Panc1 (cell line): ENCODE data around the gene CSF1R. TPM values are rescaled to one million over a fixed set of nuclear protein-coding genes. Genes with fewer than 3 reads are reported as not detected.
A peak's percentile ranks its signal among the peaks of the same experiment; 100 is the strongest.

Source experiments
- ATAC-seq: fragments of 200-7000 bp; cut with Tn5 transposase; 2 replicates; pipeline ENCODE4 v1.9.1; 2020; ENCODE audit warnings: mild to moderate bottlenecking, moderate library complexity
- BruUV-seq: library from RNA; stranded (reverse); fragments of 400-500 nt; replicated peaks from 2 replicates; lab custom pipeline; 2021; lab: Mats Ljungman, UMichigan
- CTCF ChIA-PET: fragments of 300-600 bp; sonication (Branson Sonifier 250); formaldehyde crosslinking; loops from one replicate; lab custom pipeline; 2022; ENCODE audit warnings: antibody characterized with exemption; lab: Charles Lee
- POLR2A ChIA-PET: fragments of 300-600 bp; sonication (Branson Sonifier 250); formaldehyde crosslinking; loops from one replicate; lab custom pipeline; 2022; ENCODE audit warnings: antibody characterized with exemption; lab: Charles Lee
- DNase-seq: peaks from one replicate; pipeline ENCODE4 v3.0.0-alpha.2; 2010; ENCODE audit warnings: low read depth, low spot score
- H3K27ac ChIP-seq: 2 replicates; pipeline ENCODE4 v1.5.1; 2011; ENCODE audit warnings: mild to moderate bottlenecking, low read length, inconsistent platforms
- H3K27me3 ChIP-seq: fragments of 200-500 bp; sonication (Bioruptor generic); 2 replicates; pipeline ENCODE4 v1.6.0; 2014; ENCODE audit warnings: low read length, inconsistent platforms; ENCODE audit not compliant: control insufficient read depth, insufficient read depth
- H3K36me3 ChIP-seq: fragments of 200-500 bp; sonication (Bioruptor generic); 2 replicates; pipeline ENCODE4 v1.5.1; 2014; ENCODE audit warnings: inconsistent platforms, mild to moderate bottlenecking, low read length, moderate library complexity; ENCODE audit not compliant: control insufficient read depth, insufficient read depth
- H3K4me1 ChIP-seq: 2 replicates; pipeline ENCODE4 v1.5.1; 2011; ENCODE audit warnings: inconsistent platforms, mild to moderate bottlenecking, low read length, moderate library complexity; ENCODE audit not compliant: control insufficient read depth, insufficient read depth
- H3K4me3 ChIP-seq, 2 experiments: 2 replicates each; pipeline ENCODE4 v1.5.1; 2011 to 2012; ENCODE audit warnings: low read depth in 2 of 2, low read length in 2 of 2, mild to moderate bottlenecking in 2 of 2, inconsistent platforms in 1 of 2, moderate library complexity in 1 of 2
- H3K9me3 ChIP-seq: fragments of 200-500 bp; sonication (Bioruptor generic); 2 replicates; pipeline ENCODE4 v1.5.1; 2014; ENCODE audit warnings: low read depth, mild to moderate bottlenecking, inconsistent platforms, low read length, moderate library complexity; ENCODE audit not compliant: control insufficient read depth, insufficient read depth
- CTCF ChIP-seq: fragments of 450-650 bp; IDR thresholded peaks from 2 replicates; pipeline ENCODE4 v1.5.1; 2017; ENCODE audit warnings: mild to moderate bottlenecking
- POLR2AphosphoS5 ChIP-seq: IDR thresholded peaks from 2 replicates; pipeline ENCODE4 v1.6.1; 2012; ENCODE audit warnings: mild to moderate bottlenecking, low read depth, low read length, moderate library complexity
- REST ChIP-seq, 2 experiments: IDR thresholded peaks; 2 replicates each; pipeline ENCODE4 v1.6.1; 2011 to 2012; ENCODE audit warnings: low read depth in 2 of 2, control low read depth in 1 of 2, low read length in 1 of 2, mild to moderate bottlenecking in 1 of 2, moderate library complexity in 1 of 2; ENCODE audit not compliant: insufficient read depth in 1 of 2
- SIN3A ChIP-seq: IDR thresholded peaks from 2 replicates; pipeline ENCODE4 v1.6.1; 2012; ENCODE audit warnings: low read depth, mild to moderate bottlenecking, low read length, moderate library complexity, borderline replicate concordance; ENCODE audit not compliant: insufficient read depth
- TCF7L2 ChIP-seq: IDR thresholded peaks from 2 replicates; pipeline ENCODE4 v1.6.1; 2011; ENCODE audit warnings: mild to moderate bottlenecking, low read depth, low read length, inconsistent platforms
- in situ Hi-C: cut with HindIII; loops from 2 replicates; pipeline ENCODE4 v1.10.0; 2016; ENCODE audit warnings: low sequenced_read_pairs, low pct_unique_long_range_greater_than_20kb
- intact Hi-C: fragments of 100-400 bp; cut with micrococcal nuclease; formaldehyde crosslinking; loops from one replicate; pipeline ENCODE4 v1.10.0; 2022; ENCODE audit not compliant: unreplicated experiment
- total RNA-seq: library from RNA; stranded (reverse); gene quantifications from one replicate; pipeline ENCODE4 v1.2.1, GENCODE V29; 2021; ENCODE audit not compliant: unreplicated experiment

The CSF1R gene
- total RNA-seq, 1 experiment from 2014 or later: 0.05 TPM

- ATAC-seq (peak; percentile 81), DNase-seq (no peak)
- H3K36me3 ChIP-seq: peaks cover 61% of the 10 kb centered on the region
- peak overlapping the region in 1 of 2 experiments; percentile 19; a peak in 1 of 4 replicates for H3K4me3 ChIP-seq
- no peaks in the 10 kb centered on the region for H3K27me3 ChIP-seq
- ChIA-PET CTCF (interaction anchor here (1.4 kb wide), 1 partner anchor 188 kb away, joined by 3 read pairs; no protein-coding TSS in a partner anchor), POLR2A (interaction anchor here (1.0 kb wide), 1 partner anchor 16 kb away, joined by 12 read pairs; no protein-coding TSS in a partner anchor)
- no peak for TF ChIP-seq CTCF
- no peak for TF ChIP-seq REST (IDR thresholded peaks at IDR 0.05; ENCODE audit: insufficient read depth in 1 of 2, low read depth in 2 of 2, low read length in 1 of 2)
- no peak for TF ChIP-seq POLR2AphosphoS5
- no peak for TF ChIP-seq SIN3A
- H3K27ac ChIP-seq: peak overlapping the region; percentile 25; the same call in 1 of the 2 replicates
- intact Hi-C loops: no loop called here
- in situ Hi-C loops: no loop called here
- peaks cover 17% of the 10 kb centered on the region for H3K4me1 ChIP-seq
- no peaks in the 10 kb centered on the region for H3K9me3 ChIP-seq
- no TSS peak for BruUV-seq
These were observed 64.7 kb downstream of the CSF1R start for GRCh38 chr5:150021491-150022157.

GRCh38 chr5:150020249-150020648 is 66.1 kb downstream of the CSF1R start:
- peaks cover 6% of the 10 kb centered on the region for H3K9me3 ChIP-seq
- H3K36me3 ChIP-seq: peaks cover 63% of the 10 kb centered on the region
- ATAC-seq (no peak), DNase-seq (no peak)
- peaks cover 17% of the 10 kb centered on the region for H3K4me1 ChIP-seq
- in situ Hi-C loops (no loop called here), intact Hi-C loops (no loop called here)
- H3K27me3 ChIP-seq: no peaks in the 10 kb centered on the region
- POLR2A ChIA-PET: interaction anchor here (0.5 to 1.0 kb wide), 3 partner anchors 9 to 96 kb away, joined by 3 to 12 read pairs (median 10); no protein-coding TSS in a partner anchor
- CTCF ChIA-PET: interaction anchor here (0.6 kb wide), 1 partner anchor 18 kb away, joined by 6 read pairs; no protein-coding TSS in a partner anchor
- no peak overlapping the region for H3K27ac ChIP-seq
- TF ChIP-seq TCF7L2: no peak
- TF ChIP-seq REST (IDR thresholded peaks at IDR 0.05; ENCODE audit: insufficient read depth in 1 of 2, low read depth in 2 of 2, low read length in 1 of 2): no peak
- TF ChIP-seq CTCF: no peak
- TF ChIP-seq SIN3A: no peak
- TF ChIP-seq POLR2AphosphoS5: no peak
- H3K4me3 ChIP-seq: no peak overlapping the region
- no TSS peak for BruUV-seq
